Spleen (tissue), 11 donors: Measurements from ENCODE around the gene LSM7. TPM values are rescaled to one million over a fixed set of nuclear protein-coding genes. Genes with fewer than 3 reads are reported as not detected.

Experiments used
- DNase-seq: peaks from one replicate; pipeline ENCODE4 v3.0.0-alpha.2; 2020
- H3K27ac ChIP-seq, 8 donors: fragments of 200-600 bp; sonication (generic) in 7 of 8; 1 replicate in 4 of 8; 2 replicates in 4 of 8; pipeline versions ENCODE4 v1.5.0 to v1.8.0; 2016 to 2021; ENCODE audit warnings: inconsistent platforms in 4 of 8, mild to moderate bottlenecking in 4 of 8, moderate library complexity in 1 of 8
- H3K27me3 ChIP-seq, 7 donors: fragments of 200-600 bp; sonication (generic) in 6 of 7; replicated peaks in 1 of 7; 1 replicate in 4 of 7; 2 replicates in 3 of 7; pipeline versions ENCODE4 v1.5.0 to v1.8.0; 2016 to 2021; ENCODE audit warnings: inconsistent platforms in 3 of 7, mild to moderate bottlenecking in 1 of 7
- H3K36me3 ChIP-seq, 6 donors: fragments of 200-600 bp; sonication (generic) in 5 of 6; 1 replicate in 4 of 6; 2 replicates in 2 of 6; pipeline versions ENCODE4 v1.5.0 to v1.8.0; 2016 to 2021; ENCODE audit warnings: inconsistent platforms in 2 of 6
- H3K4me1 ChIP-seq, 6 donors: fragments of 200-600 bp; sonication (generic) in 5 of 6; 1 replicate in 3 of 6; 2 replicates in 3 of 6; pipeline versions ENCODE4 v1.5.0 to v1.8.0; 2016 to 2021; ENCODE audit warnings: inconsistent platforms in 3 of 6
- H3K4me3 ChIP-seq, 8 donors: fragments of 200-600 bp; sonication (generic) in 7 of 8; 1 replicate in 4 of 8; 2 replicates in 4 of 8; pipeline versions ENCODE4 v1.5.0 to v1.8.0; 2016 to 2021; ENCODE audit warnings: inconsistent platforms in 4 of 8, mild to moderate bottlenecking in 4 of 8, moderate library complexity in 2 of 8
- H3K9me3 ChIP-seq, 8 donors: fragments of 200-600 bp; sonication (generic) in 7 of 8; 1 replicate in 4 of 8; 2 replicates in 4 of 8; pipeline versions ENCODE4 v1.5.0 to v1.8.0; 2016 to 2021; ENCODE audit warnings: inconsistent platforms in 4 of 8
- CTCF ChIP-seq, 11 experiments: fragments of 200-600 bp in 7 of 11; fragments of 450-650 bp in 4 of 11; sonication (generic) in 4 of 11; IDR thresholded peaks in 8 of 11; conservative IDR thresholded peaks in 3 of 11; 1 replicate in 7 of 11; 2 replicates in 4 of 11; pipeline versions ENCODE4 v1.4.0 to v1.8.0; 2016 to 2021; ENCODE audit warnings: antibody characterized with exemption in 11 of 11, inconsistent platforms in 4 of 11, mild to moderate bottlenecking in 1 of 11
- POLR2A ChIP-seq, 3 donors: fragments of 450-650 bp; IDR thresholded peaks; one replicate each; pipeline ENCODE4 v1.5.1; 2017; ENCODE audit warnings: antibody characterized with exemption in 3 of 3, mild to moderate bottlenecking in 1 of 3
- POLR2AphosphoS5 ChIP-seq, 3 donors: sonication (generic); formaldehyde crosslinking; IDR thresholded peaks; one replicate each; pipeline ENCODE4 v1.5.1; 2017; ENCODE audit warnings: antibody characterized with exemption in 3 of 3
- WGBS, 5 donors: extraction: QIAGEN DNeasy Blood & Tissue Kit in 3 of 5; methylation state at CpG; one replicate each; pipeline versions ENCODE4 v1.1.5 to v1.1.7; 2013 to 2018; 5-methylcytosine and 5-hydroxymethylcytosine counted together
- intact Hi-C: fragments of 100-400 bp; cut with DNase I; formaldehyde crosslinking; loops from one replicate; pipeline ENCODE4 v1.15.0; 2023; ENCODE audit warnings: low total_unique reads
- polyA plus RNA-seq, 3 donors: library from polyadenylated mRNA; stranded (reverse); fragments of 200-250 nt; gene quantifications; one replicate each; pipeline ENCODE4 v1.2.1, GENCODE V29; 2013
- total RNA-seq, 7 donors: library from RNA; depleted of rRNA in 3 of 7; stranded (reverse); fragments of >200 nt in 3 of 7; fragmentation: NEBNext Ultra II Directional in 4 of 7; extraction: Animal tissue kit (Norgen Biotek cat#: 25700) in 4 of 7; gene quantifications; one replicate each; pipeline versions ENCODE4 v1.1.0 to v1.2.1, GENCODE V29; 2016 to 2021
- donor health status: healthy with polysubstance abuse.
- donor health status: DM: no; HTN: no; CAD: no; lungs with moderate emphysema.
- donor health status: DM: no; HTN: no; CAD: no.
- donor health status: Bipolar disorder and iron deficiency.
- donor health status: healthy.
- donor health status: DM: no; HTN: no; CAD: no.
- donor health status: DM: yes; HTN: yes; CAD: no.

Gene LSM7
- total and polyA plus RNA-seq, 10 donors = 60.7 to 524 (median 111) TPM

- TF ChIP-seq CTCF (IDR thresholded peaks at IDR 0.05 in 8 of 11, conservative IDR thresholded peaks at IDR 0.05 in 3 of 11) = no peak
- TF ChIP-seq POLR2AphosphoS5 (IDR thresholded peaks at IDR 0.05) = no peak
- no peak for TF ChIP-seq POLR2A (IDR thresholded peaks at IDR 0.05)
- 62 to 75% (median 67%) methylated on average over 10 to 17 of the region's 17 CpGs for WGBS, 5 donors
- Histone ChIP-seq H3K4me1 (peaks cover 6 to 53% (median 33%) of the 10 kb centered on the region in 6 donors), H3K27me3 (peaks cover 0 to 93% (median 46%) of the 10 kb centered on the region in 7 donors), H3K9me3 (no peaks in the 10 kb centered on the region), H3K36me3 (no peaks in the 10 kb centered on the region), H3K4me3 (peak overlapping the region in 1 of 8 donors; percentile 19), H3K27ac (no peak overlapping the region)
- no peak for DNase-seq
- intact Hi-C loops = no loop called here
Observed at GRCh38 chr19:2306971-2307370, 21.4 kb downstream of the LSM7 start.

GRCh38 chr19:2306281-2306806 is 22.0 kb downstream of the LSM7 start:
- peaks cover 0 to 93% (median 46%) of the 10 kb centered on the region in 7 donors for H3K27me3 ChIP-seq

GRCh38 chr19:2305452-2306280 is 22.7 kb downstream of the LSM7 start:
- Histone ChIP-seq H3K36me3 (no peaks in the 10 kb centered on the region), H3K4me1 (peaks cover 6 to 66% (median 43%) of the 10 kb centered on the region in 6 donors), H3K9me3 (no peaks in the 10 kb centered on the region), H3K4me3 (no peak overlapping the region), H3K27ac (no peak overlapping the region), H3K27me3 (peaks cover 0 to 92% (median 46%) of the 10 kb centered on the region in 7 donors)
- TF ChIP-seq POLR2A (IDR thresholded peaks at IDR 0.05) (no peak), POLR2AphosphoS5 (IDR thresholded peaks at IDR 0.05) (no peak), CTCF (IDR thresholded peaks at IDR 0.05 in 8 of 11, conservative IDR thresholded peaks at IDR 0.05 in 3 of 11) (no peak)
- whole genome bisulfite sequencing, 5 donors = 67 to 76% (median 69%) methylated on average over 16 to 19 of the region's 19 CpGs
- no peak for DNase-seq
- intact Hi-C loops = no loop called here

More at GRCh38 chr19:2306281-2306806, 22.0 kb downstream of the LSM7 start:
- intact Hi-C loops = no loop called here
- TF ChIP-seq POLR2AphosphoS5 (IDR thresholded peaks at IDR 0.05) (no peak), POLR2A (IDR thresholded peaks at IDR 0.05) (no peak), CTCF (IDR thresholded peaks at IDR 0.05 in 8 of 11, conservative IDR thresholded peaks at IDR 0.05 in 3 of 11) (no peak)
- Histone ChIP-seq H3K27ac (no peak overlapping the region), H3K4me1 (peaks cover 6 to 60% (median 37%) of the 10 kb centered on the region in 6 donors), H3K9me3 (no peaks in the 10 kb centered on the region), H3K36me3 (no peaks in the 10 kb centered on the region), H3K4me3 (no peak overlapping the region)
- DNase-seq = no peak
- WGBS, 5 donors = 62 to 70% (median 67%) methylated on average over 15 to 19 of the region's 19 CpGs

- no peaks in the 10 kb centered on the region for H3K36me3 ChIP-seq
- H3K9me3 ChIP-seq = no peaks in the 10 kb centered on the region
- TF ChIP-seq POLR2AphosphoS5 (IDR thresholded peaks at IDR 0.05) (peak in 1 of 3 donors; percentile 57), CTCF (IDR thresholded peaks at IDR 0.05 in 8 of 11, conservative IDR thresholded peaks at IDR 0.05 in 3 of 11) (no peak), POLR2A (IDR thresholded peaks at IDR 0.05) (no peak)
- H3K27me3 ChIP-seq = peaks cover 0 to 72% (median 31%) of the 10 kb centered on the region in 7 donors
- H3K27ac ChIP-seq = peak overlapping the region in 1 of 8 donors; percentile 78
- no peak for DNase-seq
- intact Hi-C loops = no loop called here
- 46 to 68% (median 58%) methylated on average over 23 to 26 of the region's 26 CpGs for WGBS, 5 donors
- H3K4me1 ChIP-seq = peaks cover 6 to 76% (median 44%) of the 10 kb centered on the region in 6 donors
- H3K4me3 ChIP-seq = peak overlapping the region in 2 of 8 donors; percentile 2 to 46
Observed at GRCh38 chr19:2303211-2303798, 25.1 kb downstream of the LSM7 start.
